Activated naive CD4-positive, alpha-beta T cell (primary cell): ENCODE results near the gene FRMD6.

Experiments
- DNase-seq, 4 experiments: peaks; one replicate each; lab custom pipeline; 2025; lab: John Stamatoyannopoulos, UW

The FRMD6 gene

DNA sequence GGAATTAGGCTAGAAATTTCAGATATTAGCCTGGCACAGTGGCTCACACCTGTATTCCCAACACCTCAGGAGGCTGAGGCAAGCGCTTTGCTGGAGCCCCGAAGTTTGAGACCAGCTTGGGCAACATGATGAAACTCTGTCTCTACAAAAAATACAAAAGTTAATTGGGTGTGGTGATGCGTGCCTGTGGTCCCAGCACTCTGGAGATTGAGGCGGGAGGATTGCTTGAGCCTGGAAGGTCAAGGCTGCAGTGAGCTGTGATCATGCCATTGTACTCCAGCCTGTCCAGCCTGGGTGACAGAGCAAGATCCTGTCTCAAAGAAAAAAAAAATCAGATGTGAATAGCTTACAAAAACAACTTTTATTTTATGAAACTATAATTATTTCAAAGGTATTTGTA, 15.1 kb downstream of the FRMD6 start:
- DNase-seq = no peak

DNA sequence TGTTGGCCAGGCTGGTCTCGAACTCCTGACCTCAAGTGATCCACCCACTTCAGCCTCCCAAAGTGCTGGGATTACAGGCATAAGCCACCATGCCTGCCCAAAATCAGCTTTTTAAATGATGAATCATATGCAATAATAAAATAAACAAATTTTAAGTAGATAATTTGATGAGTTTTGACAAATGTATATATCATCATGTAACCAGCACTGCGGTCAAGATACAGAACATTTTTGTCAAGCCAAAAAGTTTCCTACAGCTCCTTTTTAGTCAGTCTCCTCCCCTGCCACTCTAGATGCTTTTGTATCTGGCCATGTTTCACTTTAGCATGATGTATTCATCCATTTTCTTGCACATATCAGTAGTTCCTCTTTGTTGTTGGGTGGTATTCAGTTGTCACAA, 17.2 kb downstream of the FRMD6 start:
- no peak for DNase-seq

DNA sequence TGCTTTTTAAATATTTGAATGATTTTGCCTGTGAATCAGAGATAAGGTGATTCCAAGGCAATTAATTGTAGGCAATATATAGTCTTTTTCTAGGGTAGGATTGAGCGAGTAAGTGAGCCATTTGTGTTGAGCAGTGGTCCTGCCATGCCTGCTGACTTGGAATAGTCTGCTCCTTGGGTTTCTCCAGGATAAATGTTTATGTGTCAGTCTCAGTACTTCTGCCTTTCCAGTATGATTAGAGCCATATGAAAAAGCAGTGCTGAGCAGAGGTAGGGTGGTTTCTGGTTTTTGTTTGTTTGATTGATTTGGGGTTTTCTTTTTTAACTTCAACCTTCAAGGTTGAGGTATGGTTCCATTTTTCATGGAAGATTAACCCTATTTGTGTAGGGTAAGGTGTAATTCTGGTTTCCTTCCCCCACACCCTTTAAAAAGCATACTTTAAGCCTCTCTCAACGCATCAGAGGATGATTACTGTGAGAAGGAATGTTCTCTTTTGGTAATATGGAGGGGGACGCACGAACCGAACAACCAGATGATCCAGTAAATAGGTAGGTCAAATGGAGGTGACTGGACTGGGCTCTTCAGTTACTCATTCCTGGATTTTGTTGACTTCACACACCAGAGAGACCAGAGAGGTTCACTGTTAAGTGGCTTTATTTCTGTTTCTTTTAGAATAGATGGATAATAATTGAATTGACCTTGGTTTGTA, 22.7 kb downstream of the FRMD6 start:
- DNase-seq = no peak

DNA sequence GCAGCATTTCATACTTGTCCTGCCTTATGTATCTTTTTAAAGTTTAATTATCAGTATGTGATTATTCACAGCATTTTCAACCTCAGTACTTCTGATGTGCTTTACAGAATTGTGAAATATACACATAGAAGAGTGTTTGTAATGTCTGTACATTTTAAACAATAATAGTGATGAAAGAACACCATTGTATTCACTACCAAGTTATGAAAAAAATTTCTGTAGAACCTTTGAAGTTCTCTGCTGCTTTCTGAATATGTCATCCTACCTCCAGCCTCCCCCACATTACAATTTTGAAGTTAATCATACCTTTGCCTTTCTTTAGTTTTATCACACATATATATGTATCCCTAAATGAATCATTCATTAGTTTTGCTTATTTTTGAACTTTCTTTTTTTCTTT, 24.8 kb downstream of the FRMD6 start:
- DNase-seq = no peak

DNA sequence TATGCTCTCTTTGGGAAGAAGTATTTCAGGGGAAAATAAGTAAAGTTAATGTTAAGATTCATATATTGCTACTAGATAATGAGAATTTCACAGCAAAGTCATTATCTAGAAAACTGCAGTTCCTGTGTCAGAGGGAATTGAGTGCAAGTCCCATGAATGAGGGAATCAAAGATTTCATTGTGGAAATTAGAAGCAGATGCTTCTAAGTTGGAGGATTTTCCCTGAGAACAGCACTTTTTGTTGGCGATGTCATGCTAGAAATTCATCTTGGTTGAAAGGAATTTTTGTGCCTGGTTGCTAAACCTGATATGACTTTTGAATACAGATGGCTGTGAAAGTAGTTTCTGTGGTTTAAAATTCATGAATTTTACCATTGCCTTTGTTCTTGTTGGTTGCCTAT, 25.6 kb downstream of the FRMD6 start:
- DNase-seq = no peak

DNA sequence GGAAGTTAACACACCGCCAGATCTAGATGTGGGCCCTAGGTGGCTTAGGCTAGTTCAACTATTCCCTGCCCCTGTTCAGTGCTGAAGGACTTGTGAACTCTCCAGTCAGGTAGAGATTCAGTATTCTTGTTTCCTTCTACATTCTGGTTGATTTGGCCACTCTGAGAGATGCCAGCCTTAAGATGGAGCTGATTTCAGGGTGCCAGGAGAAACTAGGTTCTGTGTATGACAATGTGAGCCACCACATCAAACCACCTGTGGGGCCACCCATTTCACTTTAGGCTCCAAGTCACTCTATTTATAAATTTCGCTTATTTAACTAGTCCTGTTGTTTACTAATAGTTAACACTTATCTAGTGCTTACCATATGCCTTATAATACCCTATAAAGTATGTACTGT, 26.0 kb downstream of the FRMD6 start:
- DNase-seq = no peak

DNA sequence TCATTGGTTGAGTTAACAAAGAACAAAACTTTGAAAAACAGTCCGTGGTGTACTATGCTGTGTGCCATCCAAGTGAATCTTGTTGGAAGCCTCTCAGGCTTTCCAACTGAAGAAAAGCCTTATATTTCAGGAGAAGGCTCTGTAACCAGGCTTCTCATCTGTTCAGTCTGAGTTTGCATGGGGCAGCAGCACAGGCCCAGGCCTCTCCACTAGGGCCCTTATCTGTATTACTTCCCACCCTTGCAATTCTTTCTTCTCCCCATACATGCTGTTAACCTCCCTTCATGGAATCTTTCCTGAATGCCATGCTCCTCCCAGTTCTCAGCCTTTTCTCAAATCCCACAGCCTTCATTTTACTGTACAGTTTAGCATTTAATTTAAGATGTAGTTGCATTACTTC, 28.3 kb downstream of the FRMD6 start:
- no peak for DNase-seq

DNA sequence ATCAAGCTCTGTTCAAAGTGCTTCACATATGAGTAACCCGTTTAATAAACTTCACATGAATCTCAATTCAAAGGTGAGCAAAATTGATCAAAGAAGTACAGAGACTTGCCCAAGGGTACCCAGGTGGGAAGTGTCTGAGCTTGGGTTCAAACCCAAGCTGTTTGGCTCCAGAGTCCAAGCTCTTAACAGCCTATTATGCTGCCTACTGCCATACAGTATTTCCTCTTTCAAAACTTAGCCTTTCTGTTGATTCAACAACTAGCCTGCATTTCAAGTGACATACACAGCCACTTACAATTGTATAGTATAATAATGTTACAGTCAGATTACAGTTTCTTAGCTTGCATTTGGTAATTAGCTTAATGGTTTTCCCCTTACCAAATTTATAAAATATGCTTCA, 29.7 kb downstream of the FRMD6 start:
- no peak for DNase-seq

DNA sequence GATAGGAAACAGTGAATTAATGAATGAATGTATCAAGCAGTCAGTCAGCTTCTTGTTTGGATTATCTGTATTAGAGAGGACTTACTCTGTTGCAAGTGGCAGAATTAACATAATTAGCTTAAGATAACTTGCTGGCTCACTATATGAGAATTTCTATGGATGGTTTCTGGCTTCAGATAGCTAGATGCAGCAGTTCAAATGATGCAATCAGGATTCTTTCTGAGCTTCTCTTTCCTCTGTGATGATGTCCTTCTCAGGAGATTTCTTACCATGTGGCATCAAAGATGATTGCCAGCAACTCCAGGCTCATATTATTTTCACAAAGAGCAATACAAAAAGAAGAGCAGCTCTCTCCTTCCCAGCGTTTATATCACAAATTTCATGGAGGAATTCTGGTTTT, 30.7 kb downstream of the FRMD6 start:
- no peak for DNase-seq

DNA sequence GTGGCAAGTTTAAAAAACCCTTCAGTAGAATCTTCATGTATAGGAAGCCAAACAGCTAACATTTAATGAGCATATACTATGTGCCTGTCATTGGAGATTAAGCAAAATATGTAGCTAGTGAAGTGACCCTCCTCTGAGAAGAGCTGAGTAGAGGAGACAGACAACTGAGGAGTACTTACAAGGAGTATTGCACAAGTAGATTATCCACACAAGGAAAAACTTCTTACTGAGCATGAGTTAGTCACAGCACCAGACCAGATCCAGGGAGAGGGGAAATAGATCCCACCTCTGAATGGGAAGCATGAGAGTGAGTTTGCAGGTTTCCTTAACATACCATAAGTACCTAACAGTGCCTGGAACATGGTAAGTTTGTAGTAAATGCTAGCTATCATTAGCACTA, 33.0 kb downstream of the FRMD6 start:
- DNase-seq = no peak

DNA sequence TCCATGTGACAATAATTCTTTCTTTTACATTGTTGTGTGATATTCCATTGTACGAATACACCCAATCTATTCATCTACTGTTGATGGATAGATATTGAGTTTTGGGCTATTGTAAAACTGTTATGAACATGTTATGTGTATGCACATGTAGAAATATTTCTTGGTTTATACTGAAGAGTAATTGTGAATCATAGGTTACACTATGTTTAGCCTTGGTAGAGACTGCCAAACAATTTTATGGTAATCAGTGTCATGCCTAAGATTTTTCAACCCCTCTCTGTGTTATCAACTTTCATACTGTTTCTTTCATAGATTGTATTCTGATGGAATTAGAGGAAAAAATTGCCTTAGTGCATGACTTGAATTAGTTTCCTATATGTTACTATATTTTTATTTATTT, 39.5 kb downstream of the FRMD6 start:
- no peak for DNase-seq

DNA sequence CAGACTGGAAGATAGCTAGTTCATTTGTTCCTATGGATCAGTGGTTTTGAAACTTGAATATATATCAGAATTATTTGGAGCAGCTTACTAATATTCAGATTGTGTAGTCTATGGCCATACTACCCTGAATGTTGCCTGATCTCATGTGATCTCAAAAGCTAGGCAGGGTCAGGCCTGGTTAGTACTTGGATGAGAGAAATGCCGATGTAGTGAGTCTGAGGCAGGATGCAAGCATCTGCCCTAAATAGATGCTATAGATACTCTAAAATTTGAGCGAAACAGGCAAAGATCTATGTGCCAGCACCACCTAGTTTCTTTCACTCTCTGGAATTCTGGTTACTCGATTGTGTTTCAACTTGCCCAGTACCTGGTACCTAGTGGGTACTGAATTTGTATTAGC, 40.9 kb downstream of the FRMD6 start:
- DNase-seq = no peak

DNA sequence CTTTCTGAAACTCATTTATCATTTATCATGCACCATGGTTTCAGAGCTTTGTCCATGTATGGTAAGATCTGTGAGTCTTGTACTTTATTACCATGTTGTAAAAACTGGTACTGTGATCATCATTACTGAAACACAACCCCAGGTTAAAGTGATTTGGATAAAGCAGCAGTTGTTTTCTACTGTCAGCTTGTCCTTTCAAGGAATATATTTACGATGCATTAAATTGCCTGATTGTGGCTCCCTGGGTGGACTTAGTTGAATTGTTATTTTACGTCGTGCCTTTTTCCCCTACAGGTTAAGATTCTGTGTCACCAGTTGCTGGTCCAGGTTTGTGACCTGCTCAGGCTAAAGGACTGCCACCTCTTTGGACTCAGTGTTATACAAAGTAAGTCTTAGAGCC, 46.1 kb downstream of the FRMD6 start:
- DNase-seq = no peak

DNA sequence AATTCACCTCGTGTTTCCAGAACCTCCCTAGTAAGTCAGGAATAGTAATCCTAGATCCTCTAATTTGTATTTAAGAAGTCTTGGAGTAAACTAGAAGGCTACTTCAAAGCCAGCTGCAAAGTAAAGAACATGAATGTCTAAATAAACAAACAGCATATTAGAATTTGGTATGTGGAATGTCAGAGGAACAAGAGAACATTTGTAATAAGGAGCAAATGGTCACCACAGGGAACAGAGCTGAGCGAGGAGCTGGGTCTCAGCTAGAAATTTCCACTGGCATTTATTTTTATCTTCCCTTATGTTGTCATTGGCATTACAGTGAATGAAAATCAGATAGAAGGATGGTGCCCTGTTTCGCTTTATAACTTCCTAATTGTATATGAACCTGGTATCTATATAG, 50.2 kb downstream of the FRMD6 start:
- no peak for DNase-seq

DNA sequence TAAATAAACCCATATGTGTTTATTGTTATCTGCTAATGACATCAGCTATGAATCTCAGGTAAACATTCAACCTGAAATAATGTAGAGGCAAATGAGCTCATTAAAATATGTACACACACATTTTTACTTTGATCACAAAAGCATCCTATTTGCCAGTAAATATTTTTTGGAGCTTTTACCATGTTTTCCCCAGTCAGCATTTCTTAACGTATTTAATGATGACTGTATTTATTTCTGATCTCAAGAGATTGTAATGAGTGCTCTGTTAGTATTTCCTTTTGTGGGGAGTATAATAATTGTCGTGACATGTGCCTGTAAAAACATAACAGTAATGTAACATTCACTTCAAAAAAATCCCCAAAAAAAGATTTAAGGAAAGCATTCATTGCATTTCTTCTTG, 52.1 kb downstream of the FRMD6 start:
- no peak for DNase-seq

DNA sequence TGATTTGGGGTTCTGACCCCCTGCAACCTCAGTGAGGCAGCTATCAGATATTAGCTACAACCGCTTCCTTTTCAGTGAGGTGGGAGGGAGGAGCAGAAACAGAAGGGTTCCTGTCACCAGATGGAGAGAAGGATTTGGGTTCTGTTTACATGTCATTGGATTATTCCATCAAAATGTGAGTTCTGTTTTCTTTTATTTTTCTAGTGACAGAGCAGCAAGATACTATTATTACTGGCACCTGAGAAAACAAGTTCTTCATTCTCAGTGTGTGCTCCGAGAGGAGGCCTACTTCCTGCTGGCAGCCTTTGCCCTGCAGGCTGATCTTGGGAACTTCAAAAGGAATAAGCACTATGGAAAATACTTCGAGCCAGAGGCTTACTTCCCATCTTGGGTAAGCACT, 52.8 kb downstream of the FRMD6 start:
- no peak for DNase-seq

DNA sequence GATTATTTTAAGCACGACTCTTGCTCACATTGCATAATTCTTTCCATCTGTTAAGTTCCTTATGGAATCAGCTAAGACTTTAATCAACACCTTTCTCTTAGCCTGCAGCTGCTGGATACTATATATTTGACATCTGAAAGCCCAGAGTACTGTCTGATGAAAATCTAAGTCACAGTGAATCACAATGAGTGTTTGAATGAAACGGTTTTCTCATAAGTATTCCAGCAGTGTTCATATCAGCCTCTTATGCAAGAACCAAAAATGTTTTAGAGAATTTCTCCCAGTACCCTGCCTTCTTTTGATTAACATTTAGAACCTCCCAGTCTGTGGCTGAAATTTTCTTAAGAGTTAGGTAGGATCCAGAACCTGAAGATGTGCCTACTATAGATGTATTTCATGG, 55.6 kb downstream of the FRMD6 start:
- no peak for DNase-seq

DNA sequence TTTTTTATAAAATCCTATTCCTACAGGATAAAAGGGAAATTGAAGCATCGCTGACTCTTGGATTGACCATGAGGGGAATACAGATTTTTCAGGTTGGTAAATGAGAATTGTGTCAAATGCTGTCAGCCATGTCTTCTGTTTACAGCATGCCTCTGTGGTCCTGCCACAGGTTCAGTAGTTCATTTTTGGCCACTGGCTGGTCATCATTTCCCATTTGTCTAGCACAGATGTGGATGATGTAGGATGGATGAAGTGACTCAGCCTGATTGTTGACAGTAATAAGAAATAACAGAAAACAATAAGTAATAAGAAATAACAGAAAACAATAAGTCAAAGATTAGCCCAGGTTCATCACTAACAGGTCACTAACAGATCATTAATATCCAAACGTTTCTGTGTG, 59.8 kb downstream of the FRMD6 start:
- DNase-seq = no peak

DNA sequence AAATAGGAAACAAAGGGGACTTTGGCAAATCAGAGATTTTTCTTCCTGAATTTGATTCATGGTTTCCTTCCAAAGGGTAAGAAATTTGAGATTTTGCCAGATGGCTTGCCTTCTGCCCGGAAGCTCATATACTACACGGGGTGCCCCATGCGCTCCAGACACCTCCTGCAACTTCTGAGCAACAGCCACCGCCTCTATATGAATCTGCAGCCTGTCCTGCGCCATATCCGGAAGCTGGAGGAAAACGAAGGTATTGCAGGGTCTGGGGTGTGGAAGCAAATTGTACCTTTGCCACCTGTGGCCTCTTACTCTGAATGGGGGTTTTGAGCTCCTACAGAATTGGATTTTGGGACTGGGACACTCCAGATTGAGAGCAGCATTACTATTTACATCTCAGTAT, 63.5 kb downstream of the FRMD6 start:
- no peak for DNase-seq

DNA sequence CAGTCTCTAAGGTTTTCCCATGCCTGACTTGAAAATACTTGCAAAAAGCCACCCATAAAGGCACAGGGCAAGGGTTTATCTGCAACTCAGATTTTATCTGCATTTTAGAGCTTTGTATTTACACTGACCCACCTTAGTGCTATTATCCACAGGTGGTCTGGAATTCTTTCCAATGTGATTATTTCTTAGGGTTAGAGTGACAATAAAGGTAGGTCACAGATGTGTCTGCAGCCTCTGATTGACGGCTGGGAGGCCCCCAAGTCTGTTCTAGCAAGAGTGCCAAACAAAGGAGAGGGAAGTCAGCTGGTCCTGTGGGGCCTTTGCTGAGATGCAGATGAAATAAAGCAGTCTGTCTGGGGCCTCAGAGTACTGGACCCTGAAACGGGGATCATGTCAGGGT, 64.0 kb downstream of the FRMD6 start:
- no peak for DNase-seq

DNA sequence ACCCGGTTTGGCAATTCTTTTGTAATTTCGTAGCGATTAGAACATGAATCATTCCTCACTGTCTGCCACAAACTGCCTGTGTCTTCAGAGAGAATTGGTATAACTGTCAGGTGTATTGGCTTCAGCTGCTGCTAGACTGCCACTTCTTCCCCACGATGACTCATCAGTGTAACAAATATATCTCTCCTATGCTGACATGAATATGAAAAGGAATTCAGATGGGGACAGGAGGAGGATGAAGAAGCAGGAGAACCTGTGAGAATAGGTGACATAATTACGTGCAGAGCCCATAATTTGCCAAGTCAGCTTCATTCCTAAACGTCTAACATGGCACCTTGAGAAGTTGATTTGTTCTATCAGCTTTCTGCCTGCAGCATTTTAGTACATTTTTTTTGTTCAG, 64.9 kb downstream of the FRMD6 start:
- DNase-seq = no peak

DNA sequence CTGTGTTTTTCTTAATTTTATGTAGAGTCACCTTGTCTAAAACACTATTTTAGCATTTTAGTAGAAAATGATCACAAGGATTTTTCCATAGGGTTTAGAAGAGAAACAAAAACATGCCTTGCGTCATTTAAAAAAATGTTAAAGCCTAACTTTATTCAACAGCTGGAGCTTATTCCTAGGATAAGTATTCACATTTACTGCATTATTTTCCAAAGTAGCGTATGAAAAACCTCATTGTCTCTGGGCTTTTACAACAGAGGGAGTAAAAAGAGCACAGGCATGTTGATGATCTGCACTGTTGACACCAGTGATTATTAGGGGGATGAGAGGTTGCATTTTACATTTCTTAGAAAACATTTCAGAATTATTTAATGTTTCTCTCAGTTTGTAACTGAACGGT, 66.1 kb downstream of the FRMD6 start:
- no peak for DNase-seq

DNA sequence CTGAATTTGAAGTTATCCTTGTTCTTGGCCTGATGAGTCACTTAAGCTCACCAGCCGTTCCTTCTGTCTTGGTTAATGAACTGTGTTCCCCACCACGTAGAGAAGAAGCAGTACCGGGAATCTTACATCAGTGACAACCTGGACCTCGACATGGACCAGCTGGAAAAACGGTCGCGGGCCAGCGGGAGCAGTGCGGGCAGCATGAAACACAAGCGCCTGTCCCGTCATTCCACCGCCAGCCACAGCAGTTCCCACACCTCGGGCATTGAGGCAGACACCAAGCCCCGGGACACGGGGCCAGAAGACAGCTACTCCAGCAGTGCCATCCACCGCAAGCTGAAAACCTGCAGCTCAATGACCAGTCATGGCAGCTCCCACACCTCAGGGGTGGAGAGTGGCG, 68.2 kb downstream of the FRMD6 start:
- no peak for DNase-seq

DNA sequence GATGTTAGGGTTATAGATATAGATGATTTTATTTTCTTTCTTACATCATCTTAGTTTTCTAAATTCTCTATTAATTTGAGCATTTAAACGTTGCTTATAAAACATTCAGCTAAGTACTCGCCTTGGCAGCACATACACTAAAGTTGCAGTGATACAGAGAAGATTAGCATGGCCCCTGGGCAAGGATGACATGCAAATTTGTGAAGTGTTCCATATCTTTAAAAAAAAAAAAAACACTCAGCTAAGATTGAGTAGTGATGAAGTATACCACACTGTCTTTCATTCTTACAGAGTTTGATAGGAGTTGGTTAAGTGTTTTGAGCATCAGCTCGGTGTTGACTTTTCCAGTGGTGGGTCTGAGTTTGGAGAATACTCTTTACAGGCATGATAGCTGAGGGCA, 72.3 kb downstream of the FRMD6 start:
- no peak for DNase-seq

DNA sequence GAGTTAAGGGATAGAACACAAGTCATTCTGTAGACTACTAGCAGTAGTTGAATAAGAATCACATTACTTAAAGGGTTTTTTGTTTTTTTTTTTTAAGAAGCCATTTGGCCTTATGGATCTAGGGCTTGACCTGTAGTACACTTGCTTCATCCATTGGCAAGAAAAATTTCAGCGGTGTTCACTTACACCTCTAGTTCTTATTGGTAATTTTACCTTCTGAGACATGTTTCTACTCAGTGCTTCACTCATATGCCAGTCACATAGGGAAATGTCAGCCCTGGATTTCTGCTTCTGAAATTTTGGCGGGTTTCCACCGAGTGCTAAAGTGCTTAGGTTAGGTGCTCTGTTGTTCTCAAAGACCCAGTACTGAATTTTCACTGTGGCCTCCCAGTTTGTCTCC, 72.9 kb downstream of the FRMD6 start:
- no peak for DNase-seq
